Upper lobe of left lung (tissue), 6 donors: Measurements from ENCODE around the gene PPP4R3A. TPM values are rescaled to one million over a fixed set of nuclear protein-coding genes. Genes with fewer than 3 reads are reported as not detected.

Experiments used
- small RNA-seq, 4 donors: library from RNA; depleted of rRNA; stranded (forward); fragments of <200 nt; gene quantifications; one replicate each; pipeline ENCODE3, GENCODE V24; 2016
- total RNA-seq, 6 donors: library from RNA; depleted of rRNA in 4 of 6; stranded (reverse); fragments of >200 nt in 4 of 6; gene quantifications; one replicate each; pipeline versions ENCODE4 v1.1.0 to v1.2.1, GENCODE V29; 2016 to 2021
- donor health status: DM: no; HTN: no; CAD: no; lungs with moderate emphysema.
- donor health status: DM: no; HTN: yes; CAD: no; lungs with severe emphysema.

PPP4R3A gene
- total RNA-seq, 6 donors from 2014 or later: 67.9 to 111 (median 77.0) TPM

Small RNAs within 50 kb of the gene (small RNA-seq; reads per million reads assigned to genes)
- 0 reads per million in 4 donors for gene AL133373.1

Other genes starting within 250 kb of the PPP4R3A start
- 100 to 1,000 TPM in 1 of 6 donors, 10 to 100 TPM in 5; 33.1 to 119 (median 54.5) TPM for gene CCDC88C, start 92.5 kb downstream of the PPP4R3A start, total RNA-seq
- 10 to 100 TPM in 2 of 6 donors, 1 to 10 TPM in 2, under 1 TPM in 2; 0.63 to 16.8 (median 3.9) TPM for gene CATSPERB, start 221.8 kb upstream of the PPP4R3A start, total RNA-seq